Memory B cell (primary cell): Measurements from ENCODE around the gene EME2.

Experiments
- ATAC-seq: fragments of 150-1000 bp; cut with Tn5 transposase; 2 replicates; pipeline ENCODE4 v1.10.0; 2021; ENCODE audit warnings: low read depth, mild to moderate bottlenecking, moderate library complexity
- DNase-seq, 2 donors: peaks; one replicate each; pipeline ENCODE4 v3.0.0; 2022; ENCODE audit warnings: low spot score in 2 of 2
- H3K27ac Mint-ChIP-seq: one replicate; pipeline ENCODE4 v1.8.0; 2022; ENCODE audit warnings: mild to moderate bottlenecking, moderate library complexity, mixed read lengths
- H3K27me3 Mint-ChIP-seq: one replicate; pipeline ENCODE4 v1.8.0; 2022; ENCODE audit warnings: mixed read lengths
- H3K36me3 Mint-ChIP-seq: one replicate; pipeline ENCODE4 v1.8.0; 2022; ENCODE audit warnings: mild to moderate bottlenecking, mixed read lengths
- H3K4me1 Mint-ChIP-seq: one replicate; pipeline ENCODE4 v1.8.0; 2022; ENCODE audit warnings: mixed read lengths
- H3K4me3 Mint-ChIP-seq: one replicate; pipeline ENCODE4 v1.8.0; 2022; ENCODE audit warnings: mild to moderate bottlenecking, moderate library complexity, mixed read lengths
- H3K9me3 Mint-ChIP-seq: one replicate; pipeline ENCODE4 v1.8.0; 2022; ENCODE audit warnings: mixed read lengths

Gene EME2

DNA sequence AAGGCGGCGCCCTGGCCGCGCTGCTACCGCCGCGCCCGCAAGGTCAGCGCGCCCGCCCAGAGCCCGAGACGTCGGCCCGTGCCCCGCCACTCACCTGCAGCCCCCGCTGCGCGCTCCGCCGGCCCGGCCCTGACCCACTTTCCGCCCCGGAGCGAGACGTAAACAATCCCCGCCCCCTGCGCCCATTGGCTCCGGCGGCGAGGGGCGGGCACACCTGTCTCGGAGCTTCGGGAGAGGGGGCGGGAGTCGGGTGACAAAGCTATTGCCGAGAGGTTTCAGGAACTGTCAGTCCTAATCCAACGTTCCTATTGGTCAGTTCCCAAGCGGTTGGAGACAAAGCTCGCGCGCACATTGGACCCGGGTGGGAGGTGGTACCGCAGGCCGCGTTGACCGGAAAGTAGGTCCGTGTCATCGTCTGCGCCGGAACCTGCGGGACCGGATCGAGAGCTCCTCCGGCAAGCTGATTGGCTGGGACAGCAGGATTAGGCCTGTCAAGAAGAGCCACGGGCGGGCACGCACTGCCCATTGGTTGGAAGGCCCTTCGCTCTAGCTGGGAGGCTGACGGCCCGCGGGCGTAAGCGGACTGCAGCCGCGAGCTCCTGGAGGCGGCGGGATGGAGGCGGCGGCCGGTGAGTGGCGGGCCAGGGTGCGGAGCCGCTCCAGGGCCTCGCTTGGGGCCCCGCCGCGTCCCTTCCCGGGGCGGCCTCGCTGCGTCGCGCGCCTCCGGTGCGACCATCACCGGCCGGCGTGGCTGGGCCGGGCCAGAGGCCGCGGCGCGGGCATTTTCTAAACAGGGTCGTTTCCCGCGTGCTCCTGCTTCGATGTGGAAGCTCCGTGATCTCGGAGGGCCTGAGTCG, 10.0 kb downstream of the EME2 start, which contains the start of the genes NUBP2 and SPSB3:
TSS of gene NUBP2 (plus strand) at position 553 of the 857 bp plus-strand sequence. CDS start at position 614, 61 bp downstream.
TSS of gene SPSB3 (minus strand) at position 164 of the 857 bp plus-strand sequence. CDS start 1,088 bp downstream, outside the sequence.
- Mint-ChIP-seq H3K9me3 (no peaks in the 10 kb centered on the region), H3K36me3 (peaks cover 2% of the 10 kb centered on the region), H3K4me3 (peak within 1 kb of the TSS; percentile 88), H3K27ac (peak within 1 kb of the TSS; percentile 43), H3K27me3 (no peaks in the 10 kb centered on the region), H3K4me1 (peaks cover 13% of the 10 kb centered on the region)
- ATAC-seq (peak; percentile 84), DNase-seq (peak; percentile 90 to 94)

DNA sequence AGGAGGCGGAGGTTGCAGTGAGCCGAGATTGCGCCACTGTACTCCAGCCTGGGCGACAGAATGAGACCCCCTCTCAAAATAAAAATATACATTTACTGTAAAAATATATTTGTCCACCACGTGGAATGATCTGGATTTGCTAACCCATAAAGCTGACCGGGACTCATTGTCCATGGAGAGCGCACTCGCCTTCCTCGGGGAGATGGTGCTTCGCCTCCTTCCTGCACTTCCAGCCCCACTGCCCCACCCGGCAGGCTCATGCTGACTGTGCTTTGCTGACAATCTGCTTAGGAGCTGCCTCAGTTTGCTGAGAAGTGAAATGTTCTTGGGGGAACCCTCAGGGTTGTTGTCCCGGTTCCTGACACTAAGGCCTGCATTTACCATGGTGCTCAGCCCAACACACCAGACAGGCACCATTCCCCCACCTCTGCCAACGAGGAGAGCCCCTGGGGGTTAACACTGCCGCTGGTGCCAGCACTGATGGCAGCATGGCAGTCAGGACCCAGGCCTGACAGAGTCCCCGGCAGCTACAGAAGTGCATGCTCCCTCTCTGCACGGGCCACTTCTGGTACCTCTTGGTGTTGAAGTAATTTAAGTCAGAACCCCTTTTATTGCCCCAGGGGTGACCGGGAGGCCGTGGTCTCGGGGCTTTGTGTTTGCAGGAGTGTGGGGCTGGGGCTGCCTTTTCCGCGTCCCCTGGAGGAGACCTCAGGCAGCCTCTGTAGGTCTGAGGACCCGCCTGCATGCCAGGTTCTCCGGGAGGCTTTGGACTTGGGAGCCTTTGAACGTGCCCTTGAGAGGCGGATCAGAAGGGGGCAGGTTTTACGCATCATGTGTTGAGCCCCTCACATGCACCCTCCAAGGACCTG, 12.6 kb downstream of the EME2 start:
- Mint-ChIP-seq H3K9me3 (no peaks in the 10 kb centered on the region), H3K27ac (no peak overlapping the region), H3K36me3 (peaks cover 4% of the 10 kb centered on the region), H3K4me1 (peaks cover 12% of the 10 kb centered on the region), H3K4me3 (peak overlapping the region; percentile 57), H3K27me3 (no peaks in the 10 kb centered on the region)
- DNase-seq (no peak), ATAC-seq (no peak)

DNA sequence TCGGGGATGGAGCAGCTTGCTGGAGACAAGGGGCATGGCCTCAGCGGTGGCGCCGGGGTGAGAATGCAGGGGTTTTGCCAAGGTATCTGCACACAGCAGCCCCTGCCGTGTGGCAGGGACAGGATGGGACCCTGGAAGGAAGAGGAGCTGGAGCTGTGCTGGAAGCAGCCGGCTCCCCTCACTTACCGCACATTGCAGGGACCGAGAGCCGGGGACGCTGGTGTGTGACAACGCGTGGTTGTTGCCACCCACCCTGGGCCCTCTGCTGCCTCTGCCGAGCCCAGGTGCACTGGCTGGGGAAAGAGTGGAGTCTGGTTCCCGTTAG, 13.2 kb downstream of the EME2 start:
- Mint-ChIP-seq H3K4me1 (peaks cover 12% of the 10 kb centered on the region), H3K9me3 (no peaks in the 10 kb centered on the region), H3K27me3 (no peaks in the 10 kb centered on the region), H3K4me3 (no peak overlapping the region), H3K36me3 (peaks cover 4% of the 10 kb centered on the region), H3K27ac (no peak overlapping the region)
- ATAC-seq (no peak), DNase-seq (no peak)

DNA sequence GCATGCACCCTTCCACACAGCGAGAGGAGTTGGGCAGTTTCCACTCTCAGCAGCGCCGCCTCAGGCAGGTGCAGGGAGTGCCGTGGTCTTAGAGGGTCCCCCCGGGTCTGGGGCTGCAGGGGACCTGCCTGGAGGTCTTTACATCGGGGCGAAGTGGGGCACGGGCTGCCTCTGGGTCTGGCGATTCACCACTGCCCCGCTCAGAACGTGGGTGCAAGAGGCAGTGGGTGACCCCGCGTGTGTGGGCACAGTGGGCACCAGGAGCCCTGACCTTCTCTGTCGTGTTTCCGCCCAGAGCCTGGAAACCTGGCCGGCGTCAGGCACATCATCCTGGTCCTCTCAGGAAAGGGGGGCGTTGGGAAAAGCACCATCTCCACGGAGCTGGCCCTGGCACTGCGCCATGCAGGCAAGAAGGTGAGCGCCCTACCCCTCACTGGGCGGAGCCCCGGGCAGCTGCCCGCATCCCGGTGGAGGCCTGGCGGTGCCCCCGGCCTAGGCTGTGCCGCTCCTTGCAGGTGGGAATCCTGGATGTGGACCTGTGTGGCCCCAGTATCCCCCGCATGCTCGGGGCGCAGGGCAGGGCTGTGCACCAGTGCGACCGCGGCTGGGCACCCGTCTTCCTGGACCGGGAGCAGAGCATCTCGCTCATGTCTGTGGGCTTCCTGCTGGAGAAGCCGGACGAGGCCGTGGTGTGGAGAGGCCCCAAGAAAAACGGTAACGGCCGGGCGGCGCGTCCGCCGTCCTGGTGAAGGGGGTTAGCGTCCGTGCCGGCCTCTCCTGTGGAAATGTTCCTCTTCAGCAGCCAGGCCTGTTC, 13.8 kb downstream of the EME2 start:
- Mint-ChIP-seq H3K27me3 (no peaks in the 10 kb centered on the region), H3K27ac (no peak overlapping the region), H3K4me1 (peaks cover 12% of the 10 kb centered on the region), H3K36me3 (peaks cover 4% of the 10 kb centered on the region), H3K4me3 (no peak overlapping the region), H3K9me3 (no peaks in the 10 kb centered on the region)
- ATAC-seq (no peak), DNase-seq (no peak)

DNA sequence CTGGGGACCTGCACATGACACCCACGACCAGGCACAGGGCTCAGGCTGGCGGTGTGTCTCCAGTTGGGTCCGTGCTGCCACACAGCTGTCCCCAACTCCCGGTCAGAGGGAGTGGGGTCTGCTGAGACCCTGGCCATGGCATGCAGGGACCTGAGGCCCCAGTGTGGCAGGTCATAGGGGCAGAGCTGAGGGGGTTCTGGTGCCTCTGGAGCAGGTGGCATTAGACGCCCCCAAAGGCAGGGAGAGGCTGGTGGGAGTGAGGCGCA, 14.4 kb downstream of the EME2 start:
- no peaks in the 10 kb centered on the region for H3K9me3 Mint-ChIP-seq
- peaks cover 7% of the 10 kb centered on the region for H3K4me1 Mint-ChIP-seq
- no peak overlapping the region for H3K27ac Mint-ChIP-seq
- DNase-seq = no peak
- H3K36me3 Mint-ChIP-seq = peaks cover 4% of the 10 kb centered on the region
- no peaks in the 10 kb centered on the region for H3K27me3 Mint-ChIP-seq
- no peak overlapping the region for H3K4me3 Mint-ChIP-seq
- no peak for ATAC-seq

DNA sequence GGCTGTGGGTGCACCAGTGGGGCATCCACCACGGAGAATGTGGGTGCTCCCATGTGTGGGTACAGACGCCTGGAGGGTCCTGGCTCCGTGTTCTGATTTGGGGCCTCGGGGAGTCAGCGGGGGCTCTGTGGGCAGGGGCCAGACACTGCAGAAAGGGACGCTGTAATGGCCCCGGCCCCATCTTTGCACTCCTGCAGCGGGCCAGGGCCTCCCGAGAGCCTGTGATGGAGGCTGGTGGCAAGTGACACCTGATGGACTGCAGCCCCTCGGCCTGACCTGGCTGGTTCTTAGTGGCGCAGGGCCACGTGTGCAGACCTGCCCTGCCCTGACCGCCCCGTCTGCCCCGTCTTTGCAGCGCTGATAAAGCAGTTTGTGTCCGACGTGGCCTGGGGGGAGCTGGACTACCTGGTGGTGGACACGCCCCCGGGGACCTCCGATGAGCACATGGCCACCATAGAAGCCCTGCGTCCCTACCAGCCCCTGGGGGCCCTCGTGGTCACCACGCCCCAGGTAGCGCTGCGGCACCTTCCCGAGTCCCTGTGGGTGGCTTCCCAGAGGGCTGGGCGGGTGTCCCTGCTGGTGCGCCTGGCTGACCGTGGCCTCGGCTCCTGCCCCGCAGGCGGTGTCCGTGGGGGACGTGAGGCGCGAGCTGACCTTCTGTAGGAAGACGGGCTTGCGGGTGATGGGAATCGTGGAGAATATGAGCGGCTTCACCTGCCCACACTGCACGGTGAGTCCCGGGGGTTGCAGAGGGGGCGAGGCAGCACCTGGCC, 14.9 kb downstream of the EME2 start:
- H3K4me3 Mint-ChIP-seq = no peak overlapping the region

DNA sequence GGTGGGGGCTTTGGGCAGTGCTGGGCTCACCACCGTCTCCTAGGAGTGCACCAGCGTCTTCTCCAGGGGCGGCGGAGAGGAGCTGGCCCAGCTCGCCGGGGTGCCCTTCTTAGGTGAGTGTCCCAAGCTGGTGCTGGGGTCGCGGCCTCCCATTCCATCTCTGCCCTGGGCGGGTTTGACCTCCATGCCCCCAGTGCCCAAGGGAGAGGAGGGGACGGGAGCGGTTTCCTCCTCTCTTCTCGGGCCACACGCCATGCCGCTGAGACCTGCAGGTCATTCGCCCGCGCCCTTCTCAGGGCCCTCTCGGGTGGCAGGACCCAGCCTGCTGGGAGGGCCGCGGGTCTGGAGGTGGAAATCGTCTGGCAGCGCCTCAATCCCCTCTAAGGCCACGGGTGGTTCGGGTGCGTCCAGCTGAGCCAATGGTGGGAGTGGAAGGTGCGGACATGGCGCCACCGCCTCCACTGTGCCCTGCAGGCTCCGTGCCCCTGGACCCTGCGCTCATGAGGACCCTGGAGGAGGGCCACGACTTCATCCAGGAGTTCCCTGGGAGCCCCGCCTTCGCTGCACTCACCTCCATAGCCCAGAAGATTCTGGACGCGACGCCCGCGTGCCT, 15.6 kb downstream of the EME2 start:
- Mint-ChIP-seq H3K9me3 (no peaks in the 10 kb centered on the region), H3K4me1 (peaks cover 6% of the 10 kb centered on the region), H3K36me3 (peaks cover 4% of the 10 kb centered on the region), H3K4me3 (no peak overlapping the region), H3K27ac (no peak overlapping the region), H3K27me3 (no peaks in the 10 kb centered on the region)
- no peak for DNase-seq
- no peak for ATAC-seq

More for the DNA sequence above, 14.9 kb downstream of the EME2 start:
- H3K27ac Mint-ChIP-seq = no peak overlapping the region
- peaks cover 4% of the 10 kb centered on the region for H3K36me3 Mint-ChIP-seq
- ATAC-seq (no peak), DNase-seq (no peak)
- H3K27me3 Mint-ChIP-seq = no peaks in the 10 kb centered on the region
- peaks cover 7% of the 10 kb centered on the region for H3K4me1 Mint-ChIP-seq
- H3K9me3 Mint-ChIP-seq = no peaks in the 10 kb centered on the region

DNA sequence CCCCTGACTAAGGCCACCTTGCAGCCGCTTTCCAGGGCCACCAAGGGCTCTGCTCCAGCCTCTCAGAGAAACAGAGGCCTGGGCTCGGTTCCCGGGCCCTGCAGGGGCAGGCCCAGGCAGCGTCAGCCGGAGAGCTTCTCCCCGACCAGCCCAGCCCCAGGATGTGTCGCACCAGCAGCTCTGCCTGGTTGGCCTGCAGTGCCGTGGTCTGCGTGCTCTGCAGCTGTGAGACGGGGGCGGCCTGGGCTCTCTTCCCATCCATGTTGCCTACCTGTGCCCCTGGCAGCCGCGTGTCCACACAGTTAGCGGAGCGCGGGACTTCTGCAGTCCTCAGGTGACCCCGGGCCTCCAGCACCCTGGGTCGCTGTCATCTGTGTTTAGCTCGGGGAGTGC, 16.1 kb downstream of the EME2 start:
- Mint-ChIP-seq H3K27me3 (no peaks in the 10 kb centered on the region), H3K4me3 (no peak overlapping the region), H3K36me3 (peaks cover 4% of the 10 kb centered on the region), H3K9me3 (no peaks in the 10 kb centered on the region), H3K4me1 (peaks cover 4% of the 10 kb centered on the region), H3K27ac (no peak overlapping the region)
- DNase-seq = no peak
- ATAC-seq = no peak

DNA sequence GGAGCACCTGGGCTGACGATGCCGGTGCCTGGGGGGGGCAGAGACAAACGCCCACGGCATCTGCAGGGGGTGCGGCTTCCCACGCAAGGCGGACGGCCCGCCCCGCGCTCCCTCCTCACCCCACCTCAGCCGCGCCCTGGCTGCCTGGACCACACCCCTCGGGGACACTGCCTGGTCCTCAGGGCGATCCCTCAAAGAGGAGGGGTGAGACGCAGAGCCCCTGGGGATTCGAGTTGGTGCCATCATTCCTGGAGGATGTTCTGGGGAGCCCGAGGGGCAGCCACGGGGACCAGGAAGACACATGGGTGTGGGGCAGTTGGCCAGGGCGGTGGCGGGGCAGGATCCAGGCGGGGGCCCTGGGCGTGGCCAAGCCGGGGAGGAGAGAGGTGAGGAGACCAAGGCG, 17.0 kb downstream of the EME2 start:
- Mint-ChIP-seq H3K4me3 (no peak overlapping the region), H3K27me3 (no peaks in the 10 kb centered on the region), H3K27ac (no peak overlapping the region), H3K9me3 (no peaks in the 10 kb centered on the region), H3K4me1 (peaks cover 4% of the 10 kb centered on the region), H3K36me3 (peaks cover 4% of the 10 kb centered on the region)
- ATAC-seq = no peak
- no peak for DNase-seq

DNA sequence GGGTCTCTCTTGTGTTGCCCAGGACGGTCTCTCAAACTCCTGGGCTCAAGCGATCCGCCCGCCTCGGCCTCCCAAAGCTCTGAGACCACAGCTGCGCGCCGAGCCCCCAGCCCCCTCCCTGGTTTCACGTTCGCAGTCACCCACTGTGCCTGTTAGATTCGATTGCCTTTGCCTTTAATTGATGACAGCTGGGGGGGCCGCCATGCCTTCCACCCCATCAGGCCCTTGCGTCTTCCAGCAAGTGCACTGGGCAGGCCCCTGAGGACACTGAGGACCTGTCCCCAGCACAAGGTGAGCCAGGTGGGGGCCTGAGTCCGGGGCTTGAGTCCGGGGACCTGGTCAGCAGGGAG, 17.6 kb downstream of the EME2 start:
- no peaks in the 10 kb centered on the region for H3K27me3 Mint-ChIP-seq
- no peak overlapping the region for H3K4me3 Mint-ChIP-seq
- no peaks in the 10 kb centered on the region for H3K9me3 Mint-ChIP-seq
- peaks cover 4% of the 10 kb centered on the region for H3K36me3 Mint-ChIP-seq
- H3K4me1 Mint-ChIP-seq = peaks cover 2% of the 10 kb centered on the region
- ATAC-seq (no peak), DNase-seq (no peak)
- no peak overlapping the region for H3K27ac Mint-ChIP-seq

DNA sequence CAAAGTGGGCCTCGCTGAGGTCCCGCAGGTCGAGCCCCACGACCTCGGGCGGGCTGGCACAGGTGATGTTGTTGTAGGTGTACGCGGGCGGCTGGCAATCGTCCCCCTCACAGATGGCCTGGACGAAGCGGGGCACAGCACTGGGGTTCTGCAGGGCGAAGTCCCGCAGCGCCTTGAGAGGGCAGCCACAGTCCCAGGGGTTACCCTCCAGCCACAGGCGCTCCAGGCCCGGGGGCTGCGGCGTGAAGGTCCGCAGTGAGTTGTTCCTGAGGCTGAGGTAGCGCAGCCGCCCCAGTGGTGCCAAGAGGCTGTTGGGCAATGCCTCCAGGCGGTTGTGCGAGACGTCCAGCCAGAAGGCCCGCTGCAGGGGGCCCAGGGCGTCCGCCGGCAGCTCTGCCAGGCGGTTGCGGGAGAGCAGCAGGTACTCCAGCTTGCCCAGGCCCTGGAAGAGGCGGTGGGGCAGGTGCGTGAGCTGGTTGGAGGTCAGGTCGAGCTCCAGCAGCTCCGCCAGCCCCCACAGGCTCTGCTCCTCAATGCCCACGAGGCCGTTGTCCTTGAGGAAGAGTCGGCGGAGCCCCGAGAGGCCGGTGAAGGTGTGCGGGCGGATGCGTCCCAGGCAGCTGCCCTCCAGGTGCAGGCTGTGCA, 18.1 kb downstream of the EME2 start:
- Mint-ChIP-seq H3K27me3 (no peaks in the 10 kb centered on the region), H3K36me3 (peaks cover 4% of the 10 kb centered on the region), H3K27ac (no peak overlapping the region), H3K9me3 (no peaks in the 10 kb centered on the region), H3K4me1 (peaks cover 2% of the 10 kb centered on the region), H3K4me3 (no peak overlapping the region)
- ATAC-seq (no peak), DNase-seq (no peak)

DNA sequence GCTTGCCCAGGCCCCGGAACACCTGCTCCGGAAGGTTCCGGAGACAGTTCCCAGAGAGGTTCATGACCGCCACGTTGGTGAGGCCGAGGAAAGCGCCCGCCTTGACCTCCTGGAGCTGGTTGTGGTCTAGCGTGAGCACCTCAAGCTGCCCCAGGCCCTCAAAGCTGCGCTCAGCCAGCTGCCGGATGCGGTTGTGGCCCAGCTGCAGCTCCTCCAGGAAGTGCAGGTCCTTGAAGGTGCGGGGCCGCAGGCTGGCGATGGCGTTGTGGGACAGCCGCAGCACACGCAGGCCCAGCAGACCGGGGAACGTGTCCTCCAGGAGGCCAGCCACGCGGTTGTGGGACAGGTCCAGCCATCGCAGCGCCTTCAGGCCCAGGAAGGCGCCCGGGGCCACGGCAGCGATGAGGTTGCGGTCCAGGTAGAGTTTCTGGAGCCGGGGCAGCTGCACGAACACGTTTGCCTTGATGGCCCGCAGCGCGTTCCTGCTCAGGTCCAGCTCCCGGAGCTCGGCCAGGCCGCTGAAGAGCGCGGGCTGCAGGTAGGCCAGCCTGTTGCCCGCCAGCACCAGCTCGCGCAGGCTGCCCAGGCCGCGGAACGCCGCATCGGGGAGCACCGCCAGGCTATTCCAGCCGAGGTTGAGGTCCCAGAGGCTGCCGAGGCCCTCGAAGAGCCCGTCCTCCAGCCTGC, 18.8 kb downstream of the EME2 start:
- Mint-ChIP-seq H3K9me3 (no peaks in the 10 kb centered on the region), H3K4me3 (no peak overlapping the region), H3K4me1 (peaks cover 2% of the 10 kb centered on the region), H3K36me3 (peaks cover 4% of the 10 kb centered on the region), H3K27ac (no peak overlapping the region), H3K27me3 (no peaks in the 10 kb centered on the region)
- ATAC-seq (no peak), DNase-seq (no peak)
